ENCODE data around the gene ADORA3.
"Not testable (repeated sequence)": the region's sequence is repeated elsewhere in the genome, so short reads cannot be mapped to it uniquely, and the experiment has no call there.

Gene ADORA3

DNA sequence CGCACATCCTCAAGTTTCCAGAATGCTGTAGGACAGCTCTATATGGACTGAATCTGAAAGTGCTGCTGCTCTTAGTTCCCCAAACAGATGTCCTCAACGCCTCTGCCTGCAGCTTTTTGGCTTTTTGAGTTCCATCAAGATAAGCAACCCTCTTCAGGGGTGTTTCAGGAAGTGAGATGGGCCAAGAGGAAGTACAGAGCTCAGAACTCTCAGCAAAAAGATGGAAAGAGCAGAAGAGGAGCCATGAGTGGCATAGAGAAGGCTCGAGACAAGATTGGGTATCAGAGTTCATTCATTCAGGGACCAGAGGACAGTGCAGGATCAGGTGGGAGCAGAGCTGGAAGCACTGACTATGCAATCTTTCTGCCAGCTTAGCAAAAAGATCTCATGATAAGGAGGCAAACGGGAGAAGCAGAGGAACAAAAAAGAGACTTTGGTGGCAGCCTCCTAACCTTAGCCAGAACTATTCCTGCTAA is at the start of gene ADORA3, which contains the start of gene TMIGD3:
ADORA3 (minus strand) TSS at position 49 of the 476 bp plus-strand sequence. CDS start 279 bp downstream, outside the sequence.
TMIGD3 (minus strand) TSS at position 49 of the 476 bp plus-strand sequence. CDS start 279 bp downstream, outside the sequence.
- no peak for DNase-seq

DNA sequence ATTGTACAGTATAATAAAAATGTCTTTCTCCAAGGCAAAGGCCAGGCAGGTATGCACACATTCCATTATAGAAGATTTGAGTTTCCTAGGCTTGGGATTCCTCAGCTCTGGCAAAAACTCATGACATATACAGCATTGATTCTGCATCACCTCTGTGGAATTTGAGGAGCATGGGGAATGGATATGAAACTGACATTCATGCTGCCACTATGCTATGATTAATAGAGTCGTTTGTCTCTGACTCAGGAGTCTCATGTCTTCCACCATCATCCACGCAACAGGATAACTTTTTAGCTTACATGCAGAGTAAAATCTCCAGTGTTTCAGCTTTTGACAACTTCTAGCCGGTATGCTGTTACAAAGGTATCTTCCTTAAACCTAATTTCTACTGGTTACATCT is 49.8 kb upstream of the ADORA3 start:
- DNase-seq, result no peak

DNA sequence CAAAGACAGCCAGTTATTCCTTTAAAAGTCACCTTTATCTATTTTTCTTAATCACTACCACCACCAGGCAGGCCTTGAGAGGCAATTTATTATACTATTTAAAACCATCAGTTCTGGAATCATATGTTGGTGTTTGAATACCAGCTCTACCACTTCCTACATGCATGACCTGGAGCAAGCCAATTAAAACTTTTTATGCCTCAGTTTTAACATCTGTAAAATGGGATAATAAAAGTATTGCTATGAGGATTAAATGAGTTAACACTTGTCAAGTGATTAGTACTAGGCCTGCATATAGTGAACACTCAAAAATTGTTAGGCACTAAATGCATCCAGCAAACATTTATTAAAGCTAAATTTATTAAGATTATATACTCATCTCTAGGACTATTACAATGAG is 49.2 kb upstream of the ADORA3 start:
- DNase-seq, result no peak

DNA sequence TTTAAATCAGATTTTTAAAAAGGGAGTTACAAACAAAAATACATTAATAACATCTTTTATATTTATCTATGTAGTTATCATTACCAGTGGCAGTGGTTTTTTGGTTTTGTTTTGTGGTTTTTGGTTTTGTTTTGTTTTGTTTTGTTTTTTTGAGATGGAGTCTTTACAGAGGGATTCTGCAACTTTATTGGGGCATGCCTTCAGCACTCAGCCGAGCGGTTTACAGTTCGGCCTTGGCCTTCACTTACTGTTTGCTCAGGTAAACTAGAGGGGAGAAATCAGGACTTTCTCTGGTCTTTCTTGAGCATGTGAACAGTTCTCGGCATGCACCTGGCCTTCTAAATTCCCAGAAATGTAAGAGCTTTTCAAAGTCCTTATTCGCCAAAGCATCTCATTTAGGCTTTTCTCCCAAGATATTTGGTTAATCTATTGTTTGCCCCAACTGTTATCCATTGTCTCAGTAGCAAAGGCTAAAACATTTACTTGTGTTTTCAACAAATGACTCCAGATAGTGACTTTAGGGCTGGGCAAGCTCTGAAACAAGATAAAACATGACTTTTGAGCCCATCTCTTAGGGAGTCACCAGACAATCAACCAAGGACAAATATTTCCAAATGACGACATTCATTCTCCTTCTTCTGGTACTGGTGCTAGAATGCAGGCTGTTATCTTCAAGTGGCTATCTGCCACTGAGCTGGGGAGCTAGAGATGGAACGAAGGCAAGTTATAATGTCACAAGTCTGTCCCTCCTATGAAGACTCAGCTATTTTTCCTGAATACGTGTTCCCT is 48.4 kb upstream of the ADORA3 start:
- no peak for DNase-seq

DNA sequence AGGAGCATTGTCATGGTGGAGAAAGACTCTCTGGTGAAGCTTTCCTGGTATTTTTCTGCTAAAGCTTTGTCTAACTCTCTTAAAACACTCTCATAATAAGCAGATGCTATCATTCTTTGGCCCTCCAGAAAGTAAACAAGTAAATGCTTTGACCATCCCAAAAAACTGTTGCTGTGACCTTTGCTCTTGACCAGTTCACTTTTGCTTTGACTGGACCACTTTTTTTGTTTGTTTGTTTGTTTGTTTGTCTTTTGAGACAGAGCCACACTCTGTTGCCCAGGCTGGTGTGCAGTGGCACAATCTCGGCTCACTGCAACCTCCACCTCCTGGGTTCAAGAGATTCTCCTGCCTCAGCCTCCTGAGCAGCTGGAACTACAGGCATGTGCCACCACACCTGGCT is 44.4 kb upstream of the ADORA3 start:
- not testable (repeated sequence) for DNase-seq

DNA sequence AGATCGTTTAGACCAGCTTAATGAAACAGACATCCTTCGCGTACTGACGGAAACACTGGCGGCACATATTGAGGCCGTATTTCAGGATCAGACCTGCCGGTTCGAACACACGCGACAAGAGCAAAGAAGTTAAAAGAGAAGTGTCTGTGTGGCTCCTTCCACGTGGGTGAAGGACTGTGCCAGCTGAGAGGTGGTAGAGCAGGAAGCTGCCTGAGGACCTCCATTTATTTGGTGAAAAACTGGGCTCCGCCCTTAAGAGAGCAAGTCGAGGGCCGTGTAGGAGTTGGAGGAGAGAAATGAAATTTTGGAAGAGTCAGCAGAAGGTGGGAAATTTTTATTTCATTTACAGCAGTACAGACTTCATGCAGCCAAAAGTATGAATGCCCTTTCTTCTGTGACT is 38.8 kb upstream of the ADORA3 start:
- no peak for DNase-seq

DNA sequence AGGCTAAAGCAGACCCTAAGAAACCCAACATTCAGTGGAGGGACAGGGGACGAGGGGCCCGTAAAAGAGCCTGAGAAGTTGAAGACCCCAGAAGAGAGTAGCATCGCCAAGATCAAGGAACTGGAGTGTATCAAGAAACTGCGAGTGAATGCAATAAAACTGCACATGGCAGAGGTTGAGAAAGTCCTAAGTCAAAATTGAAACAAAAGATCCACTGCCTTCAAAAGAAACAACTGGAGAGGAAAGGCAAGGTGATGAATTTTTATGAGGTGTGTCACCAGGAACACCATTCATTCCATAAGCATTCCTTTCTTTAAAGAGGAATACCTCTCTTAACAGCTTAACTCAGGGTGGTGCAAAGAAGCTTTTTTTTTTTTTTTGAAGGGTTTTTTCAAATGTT is 38.3 kb upstream of the ADORA3 start:
- no peak for DNase-seq

DNA sequence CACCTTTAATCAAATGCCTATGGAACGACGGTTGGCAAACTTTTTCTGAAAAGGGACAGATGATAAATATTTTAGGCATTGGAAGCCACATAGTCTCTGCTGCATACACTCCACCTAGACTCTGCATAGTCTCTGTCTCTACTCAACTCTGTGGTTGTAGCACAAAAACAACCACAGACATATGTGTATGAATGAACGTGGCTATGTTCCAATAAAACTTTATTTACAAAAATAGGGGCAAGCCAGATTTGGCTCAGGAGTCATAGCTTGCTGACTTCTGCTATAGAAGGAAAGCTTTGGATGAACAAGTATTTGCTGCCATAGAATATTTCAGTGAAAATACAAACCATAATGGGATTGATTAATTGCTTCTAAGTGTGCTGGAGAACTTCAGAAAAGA is 37.5 kb upstream of the ADORA3 start:
- no peak for DNase-seq

DNA sequence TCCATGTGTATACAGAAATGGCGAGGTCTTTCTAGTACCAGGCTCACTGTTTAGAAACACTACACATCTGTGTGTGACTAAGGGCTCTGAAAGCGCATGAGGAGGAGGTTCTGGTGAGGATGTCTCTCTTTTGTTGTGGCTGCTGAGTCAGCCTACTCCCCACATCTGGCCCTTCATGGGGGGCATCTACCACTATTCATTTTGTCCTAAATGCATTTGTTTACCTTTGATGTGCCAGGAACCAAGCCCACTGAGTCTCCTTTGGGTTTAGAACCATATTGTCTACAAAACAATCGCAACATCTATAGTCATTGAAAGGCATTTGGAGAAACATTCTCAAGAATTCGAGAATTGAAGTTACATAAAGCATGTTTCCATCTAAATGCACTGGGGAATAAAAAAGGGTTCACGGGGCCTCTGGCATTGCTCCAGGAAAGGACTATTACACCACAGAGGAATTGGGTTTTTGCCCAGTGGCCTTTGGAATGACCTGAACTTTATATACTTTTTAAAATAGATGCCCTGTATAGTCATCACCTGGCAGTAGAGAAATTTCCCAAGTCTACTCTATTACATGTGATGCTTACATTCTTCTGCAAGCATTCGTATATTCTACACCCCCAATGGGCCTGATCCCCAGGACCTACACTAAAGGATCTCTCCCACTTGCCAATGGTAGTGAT is 35.1 kb upstream of the ADORA3 start:
- DNase-seq, result no peak

DNA sequence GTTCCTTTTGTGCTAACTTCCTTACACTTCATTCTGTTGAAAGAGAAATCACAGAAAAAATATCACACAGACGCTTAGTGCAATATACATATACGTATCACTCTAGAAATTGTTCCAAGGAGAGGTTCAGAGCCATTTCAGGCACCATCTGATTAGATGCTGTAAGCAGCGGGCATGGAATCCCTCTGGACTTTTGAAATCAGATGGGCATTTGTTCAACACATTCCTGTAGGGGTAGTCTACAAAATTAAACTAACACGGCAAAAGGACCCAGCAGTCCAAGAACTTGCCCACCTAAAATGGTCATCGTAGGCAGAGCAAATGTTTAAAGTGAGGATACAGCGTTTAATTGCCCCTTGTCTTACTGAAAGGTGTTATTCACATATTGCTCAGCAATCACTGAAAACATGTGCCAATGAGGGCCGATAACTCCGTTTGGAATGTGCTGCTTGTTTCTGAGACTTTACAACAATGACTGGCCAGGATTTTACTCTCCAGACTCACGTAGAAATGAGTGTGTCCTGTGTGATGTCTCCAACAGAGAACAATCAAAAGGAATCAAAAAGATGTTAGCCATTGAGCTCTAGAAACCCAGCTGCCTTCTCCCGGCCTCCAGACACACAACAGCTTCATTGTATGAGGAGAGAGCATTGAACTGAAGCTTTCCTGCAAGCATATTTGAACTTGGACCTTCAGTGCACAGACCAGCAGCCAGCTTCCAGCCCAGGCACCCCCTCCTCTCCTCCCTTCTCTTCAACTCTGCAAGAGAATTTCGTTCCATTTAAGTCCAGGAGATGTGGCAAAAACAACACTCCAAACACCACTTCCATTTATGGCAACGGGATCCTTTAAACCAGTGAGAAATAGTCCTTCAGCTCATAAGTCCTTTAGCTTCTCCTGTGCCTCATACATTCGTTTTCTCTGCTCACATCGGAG is 32.1 kb upstream of the ADORA3 start:
- DNase-seq, result no peak

DNA sequence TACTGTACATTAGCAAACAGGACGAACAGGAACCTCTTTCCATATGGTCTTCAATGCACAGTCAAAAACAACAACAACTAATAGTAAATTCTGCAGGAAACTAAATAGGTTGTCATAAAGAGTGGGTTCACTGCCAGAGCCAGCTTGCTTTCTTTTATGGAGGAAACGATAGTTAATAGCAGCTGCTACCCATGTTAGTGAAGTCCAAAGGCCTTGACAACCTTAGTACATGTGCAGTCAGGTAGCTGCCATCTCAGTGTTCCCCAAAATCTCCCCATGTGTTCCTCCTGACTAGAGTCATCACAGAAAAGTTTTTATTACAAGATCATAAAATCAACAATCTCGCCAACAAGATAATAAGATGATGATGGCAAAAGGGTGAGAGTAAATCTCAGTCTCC is 16.6 kb upstream of the ADORA3 start:
- DNase-seq, result no peak

DNA sequence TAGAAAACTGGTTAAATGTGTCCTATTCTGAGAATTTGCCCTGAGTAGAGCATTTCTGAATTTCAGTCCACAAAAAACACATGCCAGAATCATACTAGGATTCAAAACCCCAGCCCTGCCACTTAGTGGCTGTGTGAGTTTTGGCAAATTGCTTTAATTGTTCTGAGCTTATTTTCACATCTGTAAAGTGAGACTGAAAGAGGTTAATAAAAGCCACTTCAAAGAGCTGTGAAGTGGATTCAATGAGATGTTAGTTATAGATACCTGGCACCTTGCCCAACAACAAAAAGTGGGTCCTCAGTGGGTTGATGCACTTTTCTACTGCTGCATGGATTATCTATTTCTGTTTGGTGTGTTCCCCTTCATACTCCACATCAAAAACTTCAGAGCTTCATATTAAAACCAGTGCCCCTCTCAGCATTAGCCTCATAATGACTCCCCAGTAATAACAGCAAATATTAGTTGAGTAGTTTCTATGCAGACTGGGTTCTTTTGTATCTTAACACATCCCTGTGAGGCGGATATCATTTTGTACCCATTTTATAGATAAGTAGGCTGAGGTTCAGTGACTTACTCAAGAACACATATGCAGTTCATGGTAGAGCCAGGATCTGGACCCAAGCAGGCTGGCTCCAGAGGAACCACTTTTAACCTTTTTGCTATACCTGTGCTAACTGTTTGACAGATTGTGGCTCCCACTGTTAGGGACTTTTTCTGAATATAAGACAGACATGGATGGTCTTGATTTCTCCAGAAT is 14.2 kb upstream of the ADORA3 start:
- DNase-seq, result peak; percentile 60

DNA sequence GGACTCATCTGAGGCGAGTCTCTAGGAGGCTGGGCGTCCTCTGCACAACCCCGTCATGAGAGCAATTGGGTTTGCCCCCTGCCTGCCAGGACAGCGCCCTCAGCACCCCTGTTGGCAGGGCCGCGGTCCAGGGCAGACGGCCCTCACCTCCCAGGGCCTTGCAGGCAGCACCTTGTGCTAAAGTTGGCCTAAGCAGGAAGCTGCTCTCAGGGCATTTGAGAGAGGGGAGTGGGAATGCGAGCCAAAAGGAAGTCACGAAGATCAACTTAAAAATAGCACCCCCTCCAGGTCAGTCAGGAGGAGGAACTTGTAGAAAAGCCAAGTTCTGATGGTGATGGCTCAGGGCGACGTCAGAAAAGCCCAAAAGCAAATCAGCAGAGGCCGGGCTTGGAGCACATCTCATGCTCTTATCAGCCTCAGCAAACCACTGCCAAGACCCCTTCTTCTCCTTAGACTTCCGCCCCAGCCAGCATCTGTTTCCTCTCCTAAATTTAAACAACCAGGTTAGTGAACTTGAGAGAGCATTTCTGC is 12.6 kb upstream of the ADORA3 start:
- peak; percentile 48 for DNase-seq

DNA sequence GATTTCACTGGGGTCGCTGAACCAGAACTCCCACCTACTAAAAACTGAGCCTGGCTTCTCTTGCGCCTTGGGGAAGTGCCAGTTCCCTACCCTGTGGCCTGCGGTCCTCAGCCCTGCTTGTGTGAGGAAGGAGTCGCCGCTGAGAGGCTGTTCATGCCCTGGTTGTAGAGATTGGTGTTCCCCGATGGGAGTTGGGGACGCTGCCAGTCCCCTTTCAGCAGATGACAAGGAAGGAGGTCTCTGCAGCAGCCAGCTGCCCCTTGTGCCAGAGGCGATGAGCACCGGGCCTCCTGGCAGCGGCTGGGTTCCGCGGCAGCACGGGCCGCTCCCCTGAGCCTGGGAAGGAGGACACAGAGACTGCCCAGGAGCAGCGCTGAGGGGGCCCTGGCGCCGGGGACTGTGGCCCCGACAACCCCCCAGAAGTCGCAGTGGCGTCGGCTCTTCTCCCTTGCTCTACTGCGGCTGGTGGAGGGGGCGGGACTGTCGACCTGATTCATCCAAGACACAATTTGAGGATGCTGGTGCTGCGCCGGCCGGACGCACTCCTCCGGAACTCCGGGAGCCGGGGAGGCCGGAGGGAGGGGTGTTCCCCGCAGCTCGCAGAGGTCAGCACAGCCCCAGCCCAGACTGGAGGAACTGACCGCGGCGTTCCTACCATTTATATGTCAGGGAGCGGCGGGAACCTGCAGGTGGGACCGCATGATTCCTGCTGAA is 12.0 kb upstream of the ADORA3 start:
- DNase-seq, result no peak

DNA sequence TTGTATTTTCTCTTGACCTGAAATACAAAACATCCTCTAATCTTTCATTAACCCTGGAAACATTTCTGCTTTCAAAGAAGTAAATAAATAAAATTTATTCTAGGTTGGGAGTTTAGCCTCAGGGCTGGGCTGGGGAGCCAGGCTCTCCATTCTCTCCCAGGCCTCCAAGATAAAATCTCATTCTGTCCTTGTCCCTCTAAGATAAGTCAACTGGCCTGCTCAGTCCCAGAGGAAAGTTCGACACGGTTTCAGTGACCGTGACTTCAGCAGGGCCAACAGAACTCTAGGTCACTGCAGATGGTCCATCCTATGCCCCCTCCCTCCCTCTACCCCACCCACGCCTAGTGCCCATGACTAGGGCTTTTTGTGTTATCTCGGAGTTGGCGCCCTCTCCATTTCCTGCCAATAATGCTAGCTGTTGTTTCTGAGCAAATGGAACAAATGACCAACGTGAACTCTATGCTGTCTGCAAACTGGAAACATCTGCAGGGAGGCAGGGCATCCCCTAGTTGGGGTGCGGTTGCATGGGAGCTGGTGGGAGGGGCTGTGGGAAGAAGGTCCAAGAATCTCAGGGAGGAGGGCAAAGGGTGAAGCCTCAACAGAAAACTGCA is 10.1 kb upstream of the ADORA3 start:
- no peak for DNase-seq

DNA sequence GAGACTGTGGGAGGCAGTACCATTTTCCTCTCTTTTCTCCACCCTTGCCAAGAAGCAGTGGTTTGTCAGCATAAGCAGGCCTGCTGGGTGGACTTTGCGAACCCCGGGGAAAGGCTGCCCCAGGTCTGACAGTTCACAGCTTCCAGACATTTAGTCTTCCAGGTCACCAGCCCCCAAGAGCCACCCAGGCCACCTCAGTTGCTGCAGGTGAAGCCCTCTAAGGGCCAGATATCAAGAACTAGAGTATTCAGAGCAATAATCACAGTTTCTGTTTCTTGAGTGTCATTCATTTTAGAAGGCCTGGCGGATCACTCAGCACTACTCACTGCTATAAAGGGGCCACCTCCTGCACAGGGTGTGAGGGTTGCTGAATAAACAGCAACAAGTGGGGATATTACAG is 9.5 kb upstream of the ADORA3 start:
- DNase-seq, result no peak

DNA sequence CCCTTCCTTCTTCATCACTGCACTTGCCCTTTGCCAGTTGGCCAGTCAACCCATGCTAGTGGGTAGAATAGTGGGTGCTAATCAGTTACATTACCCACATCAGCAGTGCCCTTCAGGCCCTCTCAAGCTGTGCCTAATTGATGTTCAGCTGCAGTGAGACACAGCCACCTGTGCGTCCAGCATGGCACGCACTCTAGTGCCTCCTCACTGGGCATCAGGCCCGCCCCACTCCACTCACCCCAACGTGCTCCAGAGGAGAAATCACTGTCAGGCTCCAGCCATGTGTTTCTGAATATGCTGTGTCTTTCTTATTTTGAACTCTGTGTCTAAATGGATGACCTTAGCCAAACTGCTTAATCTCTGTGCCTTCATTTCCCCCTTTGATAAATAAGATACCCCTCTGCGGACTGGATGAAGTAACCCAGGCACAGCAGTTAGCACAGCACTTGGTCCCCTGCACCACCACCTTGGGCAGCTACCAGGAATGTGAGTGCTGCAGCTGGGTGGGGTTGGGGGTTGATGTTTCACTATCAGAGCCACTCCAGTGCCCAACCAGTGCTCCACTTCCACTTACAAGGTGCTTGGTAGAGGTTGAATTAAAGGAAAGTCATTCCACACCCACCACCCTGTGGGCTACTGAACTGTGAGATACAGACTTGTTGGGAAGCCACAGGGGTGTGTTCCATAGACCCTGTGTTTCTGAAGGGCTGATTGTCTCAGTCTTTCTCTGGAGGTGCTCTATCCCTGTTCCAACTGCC is 8.9 kb upstream of the ADORA3 start:
- no peak for DNase-seq

DNA sequence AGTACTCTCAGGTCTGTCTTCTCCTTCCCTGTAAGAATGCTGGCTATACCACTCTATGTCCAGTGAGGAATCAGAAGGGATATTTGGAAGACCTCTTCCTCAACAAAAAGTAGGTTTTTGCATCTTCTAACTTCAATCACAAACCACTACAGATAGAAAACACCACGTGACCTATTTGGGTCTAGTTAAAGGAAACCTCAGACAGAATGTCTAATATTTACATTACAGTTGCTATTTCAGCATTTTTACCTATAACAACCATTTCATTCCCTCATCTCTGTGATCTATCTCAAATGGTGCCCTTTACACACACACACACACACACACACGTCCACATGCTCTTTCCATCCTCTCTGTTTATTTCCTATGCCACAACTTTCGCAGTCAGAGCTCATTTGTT is 7.9 kb upstream of the ADORA3 start:
- peak; percentile 46 for DNase-seq

DNA sequence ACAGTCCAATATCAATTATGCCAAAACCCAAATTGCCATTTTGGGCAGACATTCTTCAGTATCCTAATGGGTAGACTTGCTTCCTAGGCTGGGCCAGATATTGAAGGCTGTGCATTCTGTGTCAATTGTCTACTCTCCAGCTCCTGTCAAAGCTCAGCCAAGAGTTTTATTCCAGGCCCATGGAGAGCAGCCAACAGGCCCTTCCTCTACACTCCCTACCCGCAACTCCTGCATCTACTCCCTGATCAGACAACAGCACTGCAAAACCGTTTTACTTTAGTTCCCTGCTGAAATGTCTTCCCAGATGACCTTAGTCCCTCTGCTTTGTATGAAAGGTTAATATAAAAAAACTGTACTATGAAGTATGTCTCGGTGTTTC is 6.6 kb upstream of the ADORA3 start:
- DNase-seq, result no peak

All from CD4-positive, alpha-beta T cell treated with Interleukin-21 for 1 hour (primary cell).